HG02981 (cell line): ENCODE data around the gene ADAMTSL5.

Experiments
- ATAC-seq: cut with Tn5 transposase; IDR thresholded peaks from one replicate; pipeline ENCODE4 v1.9.1; 2021; ENCODE audit warnings: mild to moderate bottlenecking, moderate library complexity; ENCODE audit not compliant: unreplicated experiment

The ADAMTSL5 gene

GRCh38 chr19:1467490-1468273, 45.1 kb downstream of the ADAMTSL5 start:
- ATAC-seq = no peak

GRCh38 chr19:1467215-1467489, 45.7 kb downstream of the ADAMTSL5 start:
- ATAC-seq = no peak

GRCh38 chr19:1466461-1467214, 46.2 kb downstream of the ADAMTSL5 start:
- ATAC-seq = no peak

GRCh38 chr19:1466018-1466460, 46.8 kb downstream of the ADAMTSL5 start:
- ATAC-seq = no peak

GRCh38 chr19:1465191-1466016, 47.4 kb downstream of the ADAMTSL5 start:
- ATAC-seq = no peak

GRCh38 chr19:1461862-1462261, 51.0 kb downstream of the ADAMTSL5 start:
- ATAC-seq = no peak

- ATAC-seq = no peak
Observed at GRCh38 chr19:1460033-1460995, 52.5 kb downstream of the ADAMTSL5 start.

GRCh38 chr19:1459479-1459878, 53.3 kb downstream of the ADAMTSL5 start:
- ATAC-seq = no peak

- ATAC-seq = no peak
Observed at GRCh38 chr19:1457892-1458291, 54.9 kb downstream of the ADAMTSL5 start.

- ATAC-seq = no peak
Observed at GRCh38 chr19:1457031-1457739, 55.6 kb downstream of the ADAMTSL5 start.

GRCh38 chr19:1456121-1456900, 56.5 kb downstream of the ADAMTSL5 start:
- ATAC-seq = no peak

GRCh38 chr19:1455336-1456120, 57.3 kb downstream of the ADAMTSL5 start:
- no peak for ATAC-seq
